Progenitor cell of endocrine pancreas (in vitro differentiated cells): ENCODE data around the gene PGF. TPM values are rescaled to one million over a fixed set of nuclear protein-coding genes. Genes with fewer than 3 reads are reported as not detected.

Experiments used
- DNase-seq: peaks from one replicate; pipeline ENCODE4 v3.0.0; 2021; ENCODE audit warnings: low spot score; ENCODE audit not compliant: unreplicated experiment
- H3K27ac Mint-ChIP-seq: 2 replicates; pipeline ENCODE4 v1.8.0; 2021; ENCODE audit warnings: mild to moderate bottlenecking, moderate library complexity, mixed read lengths
- H3K27me3 Mint-ChIP-seq: 2 replicates; pipeline ENCODE4 v1.8.0; 2021; ENCODE audit warnings: mixed read lengths
- H3K36me3 Mint-ChIP-seq: 2 replicates; pipeline ENCODE4 v1.8.0; 2022; ENCODE audit warnings: mixed read lengths; ENCODE audit not compliant: insufficient read depth
- H3K4me1 Mint-ChIP-seq: 2 replicates; pipeline ENCODE4 v1.8.0; 2021; ENCODE audit warnings: low read depth, mixed read lengths
- H3K4me3 Mint-ChIP-seq: 2 replicates; pipeline ENCODE4 v1.8.0; 2021; ENCODE audit warnings: low read depth, mild to moderate bottlenecking, moderate library complexity, mixed read lengths
- H3K9me3 Mint-ChIP-seq: 2 replicates; pipeline ENCODE4 v1.8.0; 2021; ENCODE audit warnings: low read depth, mixed read lengths
- total RNA-seq: library from RNA; stranded (reverse); gene quantifications from 2 replicates; pipeline ENCODE4 v1.2.1, GENCODE V29; 2021
- TF ChIP-seq, protein P1 (sequence below): fragments of 200-600 bp; sonication (generic); IDR thresholded peaks from one replicate; pipeline ENCODE4 v1.5.0; 2021; ENCODE audit warnings: antibody characterized with exemption, mild to moderate bottlenecking; ENCODE audit not compliant: unreplicated experiment

The PGF gene
- total RNA-seq, 1 donor from 2014 or later = 3.5 TPM

DNA sequence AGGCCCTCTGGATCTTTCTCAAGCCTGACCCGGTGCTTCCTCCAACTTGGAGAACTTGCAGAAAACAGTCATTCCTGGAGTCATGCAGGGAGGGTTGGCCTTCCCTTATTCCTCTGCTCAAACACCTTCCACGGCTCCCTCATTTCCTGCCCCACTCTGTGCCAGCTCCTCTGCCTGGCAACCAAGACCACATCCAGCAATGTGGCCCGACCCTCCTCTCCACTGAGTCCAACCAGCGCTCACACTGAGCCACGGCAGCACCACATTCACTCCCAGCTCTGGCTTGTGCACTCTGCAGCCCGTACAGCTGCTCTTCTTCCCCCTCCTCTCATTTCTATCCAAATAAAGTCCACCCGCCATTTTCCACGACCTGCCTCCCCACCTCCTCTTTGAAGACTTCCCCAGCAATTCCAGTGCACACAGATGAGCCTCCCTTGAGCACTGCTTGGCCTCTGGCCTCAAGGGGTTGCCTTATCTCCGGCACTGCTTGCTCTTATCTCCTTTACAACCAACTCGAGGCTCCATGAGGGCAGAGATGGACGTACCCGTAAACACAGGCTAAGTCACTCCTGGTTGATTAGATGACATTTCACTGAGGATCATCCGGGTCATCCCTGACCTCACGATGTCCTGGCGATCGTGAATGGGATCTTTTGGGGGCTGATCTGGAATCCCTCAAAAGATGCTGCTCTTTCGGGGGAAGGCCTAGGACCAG, 5.4 kb downstream of the PGF start:
- TF ChIP-seq, protein P1, sequence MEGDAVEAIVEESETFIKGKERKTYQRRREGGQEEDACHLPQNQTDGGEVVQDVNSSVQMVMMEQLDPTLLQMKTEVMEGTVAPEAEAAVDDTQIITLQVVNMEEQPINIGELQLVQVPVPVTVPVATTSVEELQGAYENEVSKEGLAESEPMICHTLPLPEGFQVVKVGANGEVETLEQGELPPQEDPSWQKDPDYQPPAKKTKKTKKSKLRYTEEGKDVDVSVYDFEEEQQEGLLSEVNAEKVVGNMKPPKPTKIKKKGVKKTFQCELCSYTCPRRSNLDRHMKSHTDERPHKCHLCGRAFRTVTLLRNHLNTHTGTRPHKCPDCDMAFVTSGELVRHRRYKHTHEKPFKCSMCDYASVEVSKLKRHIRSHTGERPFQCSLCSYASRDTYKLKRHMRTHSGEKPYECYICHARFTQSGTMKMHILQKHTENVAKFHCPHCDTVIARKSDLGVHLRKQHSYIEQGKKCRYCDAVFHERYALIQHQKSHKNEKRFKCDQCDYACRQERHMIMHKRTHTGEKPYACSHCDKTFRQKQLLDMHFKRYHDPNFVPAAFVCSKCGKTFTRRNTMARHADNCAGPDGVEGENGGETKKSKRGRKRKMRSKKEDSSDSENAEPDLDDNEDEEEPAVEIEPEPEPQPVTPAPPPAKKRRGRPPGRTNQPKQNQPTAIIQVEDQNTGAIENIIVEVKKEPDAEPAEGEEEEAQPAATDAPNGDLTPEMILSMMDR = no peak
- Mint-ChIP-seq H3K4me3 (no peak overlapping the region), H3K27me3 (peaks cover 23% of the 10 kb centered on the region), H3K9me3 (no peaks in the 10 kb centered on the region), H3K36me3 (no peaks in the 10 kb centered on the region), H3K27ac (peak overlapping the region; percentile 89), H3K4me1 (peaks cover 24% of the 10 kb centered on the region)
- no peak for DNase-seq

DNA sequence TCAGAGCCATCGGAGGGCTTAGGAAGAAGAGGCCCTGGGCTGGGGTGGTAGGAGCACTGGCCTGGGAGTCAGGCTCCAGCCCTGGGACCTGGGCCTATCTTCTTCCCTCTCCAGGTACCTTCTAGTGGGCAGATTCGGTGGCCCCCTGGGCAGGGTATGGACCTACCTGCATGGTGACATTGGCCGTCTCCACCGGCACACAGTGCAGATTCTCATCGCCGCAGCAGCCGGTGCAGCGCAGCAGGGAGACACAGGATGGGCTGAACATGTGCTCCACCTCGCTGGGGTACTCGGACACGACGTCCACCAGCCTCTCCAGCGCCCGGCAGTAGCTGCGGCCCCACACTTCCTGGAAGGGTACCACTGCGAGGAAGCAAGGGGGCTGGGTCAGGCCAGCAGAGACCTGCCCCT, 6.2 kb downstream of the PGF start:
- peaks cover 23% of the 10 kb centered on the region for H3K27me3 Mint-ChIP-seq
- H3K4me3 Mint-ChIP-seq = no peak overlapping the region
- H3K27ac Mint-ChIP-seq = no peak overlapping the region
- TF ChIP-seq, protein P1 = no peak
- H3K36me3 Mint-ChIP-seq = no peaks in the 10 kb centered on the region
- no peaks in the 10 kb centered on the region for H3K9me3 Mint-ChIP-seq
- no peak for DNase-seq
- peaks cover 24% of the 10 kb centered on the region for H3K4me1 Mint-ChIP-seq

DNA sequence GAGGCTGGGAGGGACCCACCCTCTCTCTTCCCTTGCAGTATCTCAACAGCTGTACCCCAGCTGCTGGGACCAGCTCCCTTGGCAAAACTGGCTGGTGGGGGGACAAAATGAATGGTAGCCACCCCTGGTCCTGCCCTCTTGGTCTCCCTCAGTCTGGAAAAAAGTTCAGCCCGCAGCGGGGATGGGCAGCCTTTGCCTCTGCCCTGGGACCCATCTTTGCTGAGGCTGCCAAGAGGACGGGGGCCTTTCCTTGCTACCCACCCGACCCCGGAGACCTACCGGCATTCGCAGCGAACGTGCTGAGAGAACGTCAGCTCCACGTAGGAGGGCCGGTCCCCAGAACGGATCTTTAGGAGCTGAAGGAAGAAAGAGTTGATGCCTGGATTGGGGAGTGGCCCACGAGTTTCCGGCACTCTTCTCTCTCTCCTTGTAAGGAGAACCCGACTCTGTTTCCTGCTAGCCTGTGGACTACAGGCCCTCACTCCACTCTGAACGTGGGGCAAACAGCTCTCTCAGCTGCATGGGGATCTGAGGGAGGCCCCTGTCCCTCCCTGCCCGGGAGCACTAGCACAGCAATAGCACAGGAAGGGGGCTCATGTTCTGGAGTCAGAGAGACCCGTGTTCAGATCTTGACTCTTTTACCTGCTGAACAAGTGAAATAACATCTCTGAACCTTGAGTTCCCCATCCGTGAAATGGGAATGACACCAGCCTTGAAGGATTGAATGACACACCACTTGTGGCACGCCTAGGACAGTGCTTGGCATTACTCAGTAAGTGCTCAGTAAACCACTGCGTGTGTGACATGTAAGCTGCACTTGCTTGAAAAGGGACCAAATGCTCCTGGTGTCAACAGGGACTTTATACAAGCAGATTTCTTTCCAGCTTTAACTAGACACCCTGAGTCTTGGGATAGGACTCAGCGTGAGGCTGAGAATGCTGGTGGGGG, 6.9 kb downstream of the PGF start:
- no peak overlapping the region for H3K4me3 Mint-ChIP-seq
- H3K27ac Mint-ChIP-seq = no peak overlapping the region
- peaks cover 24% of the 10 kb centered on the region for H3K27me3 Mint-ChIP-seq
- no peaks in the 10 kb centered on the region for H3K9me3 Mint-ChIP-seq
- peaks cover 23% of the 10 kb centered on the region for H3K4me1 Mint-ChIP-seq
- TF ChIP-seq, protein P1 = no peak
- no peaks in the 10 kb centered on the region for H3K36me3 Mint-ChIP-seq
- no peak for DNase-seq

DNA sequence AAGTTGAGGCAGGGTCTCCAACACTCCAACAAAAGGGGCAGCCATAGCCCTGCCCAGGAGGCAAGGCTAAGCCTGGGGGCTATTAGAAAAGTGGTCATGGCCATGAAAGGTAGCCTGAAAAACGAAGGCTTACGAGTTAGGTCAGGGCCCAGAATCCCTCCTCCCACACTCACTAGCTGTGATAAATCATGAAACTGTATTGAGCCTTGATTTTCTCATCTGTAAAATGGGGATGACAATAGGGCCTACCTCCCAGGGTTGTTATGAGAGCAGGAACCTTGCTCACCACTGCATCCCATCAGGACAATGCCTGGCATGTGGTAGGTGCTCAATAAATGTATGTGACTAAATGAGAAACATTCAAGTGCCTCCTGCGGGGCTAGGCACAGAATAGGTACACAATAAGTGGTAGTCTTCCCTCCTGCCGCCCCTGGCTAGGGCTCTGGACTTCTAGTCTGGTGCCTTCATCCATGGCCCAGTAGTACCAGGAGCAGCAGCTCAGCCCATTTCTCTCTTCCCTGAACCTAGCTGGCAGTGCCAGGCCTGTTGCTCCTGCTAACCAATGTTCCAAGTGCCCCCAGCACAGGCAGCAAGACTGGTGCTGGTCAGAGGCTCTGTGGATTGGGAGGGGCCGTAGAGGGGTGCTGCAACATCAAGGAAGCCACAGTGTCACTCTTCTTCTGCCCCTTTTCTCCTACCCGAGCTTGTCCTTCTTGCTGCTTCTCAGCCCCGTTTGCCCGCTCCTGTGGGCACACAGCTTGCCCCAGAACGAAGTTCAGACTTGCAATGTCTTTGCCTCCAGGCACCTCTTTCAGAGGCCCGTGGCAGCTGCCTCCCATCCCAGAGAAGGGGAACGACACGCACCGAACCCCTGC, 7.8 kb downstream of the PGF start:
- Mint-ChIP-seq H3K27me3 (peaks cover 34% of the 10 kb centered on the region), H3K4me1 (peaks cover 22% of the 10 kb centered on the region), H3K36me3 (no peaks in the 10 kb centered on the region), H3K27ac (no peak overlapping the region), H3K4me3 (no peak overlapping the region), H3K9me3 (no peaks in the 10 kb centered on the region)
- TF ChIP-seq, protein P1 = no peak
- DNase-seq = no peak
